Peyer's patch (tissue), 4 donors: Measurements from ENCODE around the gene CCDC194.

Experiments used
- POLR2A ChIP-seq, 2 donors: fragments of 450-650 bp; IDR thresholded peaks; one replicate each; pipeline ENCODE4 v1.5.1; 2017; ENCODE audit warnings: antibody characterized with exemption in 2 of 2, mild to moderate bottlenecking in 2 of 2, moderate library complexity in 2 of 2
- TF ChIP-seq, protein P1 (sequence below), 6 experiments: fragments of 450-650 bp in 4 of 6; fragments of 200-600 bp in 2 of 6; sonication (generic) in 1 of 6; IDR thresholded peaks; one replicate each; pipeline ENCODE4 v1.5.1; 2017 to 2019; ENCODE audit warnings: antibody characterized with exemption in 6 of 6, mild to moderate bottlenecking in 3 of 6, moderate library complexity in 1 of 6

GRCh38 chr19:17365361-17365760 is 28.6 kb downstream of the CCDC194 start:
- TF ChIP-seq, protein P1, sequence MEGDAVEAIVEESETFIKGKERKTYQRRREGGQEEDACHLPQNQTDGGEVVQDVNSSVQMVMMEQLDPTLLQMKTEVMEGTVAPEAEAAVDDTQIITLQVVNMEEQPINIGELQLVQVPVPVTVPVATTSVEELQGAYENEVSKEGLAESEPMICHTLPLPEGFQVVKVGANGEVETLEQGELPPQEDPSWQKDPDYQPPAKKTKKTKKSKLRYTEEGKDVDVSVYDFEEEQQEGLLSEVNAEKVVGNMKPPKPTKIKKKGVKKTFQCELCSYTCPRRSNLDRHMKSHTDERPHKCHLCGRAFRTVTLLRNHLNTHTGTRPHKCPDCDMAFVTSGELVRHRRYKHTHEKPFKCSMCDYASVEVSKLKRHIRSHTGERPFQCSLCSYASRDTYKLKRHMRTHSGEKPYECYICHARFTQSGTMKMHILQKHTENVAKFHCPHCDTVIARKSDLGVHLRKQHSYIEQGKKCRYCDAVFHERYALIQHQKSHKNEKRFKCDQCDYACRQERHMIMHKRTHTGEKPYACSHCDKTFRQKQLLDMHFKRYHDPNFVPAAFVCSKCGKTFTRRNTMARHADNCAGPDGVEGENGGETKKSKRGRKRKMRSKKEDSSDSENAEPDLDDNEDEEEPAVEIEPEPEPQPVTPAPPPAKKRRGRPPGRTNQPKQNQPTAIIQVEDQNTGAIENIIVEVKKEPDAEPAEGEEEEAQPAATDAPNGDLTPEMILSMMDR (IDR thresholded peaks at IDR 0.05) = no peak
- no peak for TF ChIP-seq POLR2A (IDR thresholded peaks at IDR 0.05)
